ENCODE results near the gene ZNF438. TPM values are rescaled to one million over a fixed set of nuclear protein-coding genes. Genes with fewer than 3 reads are reported as not detected.

The ZNF438 gene
- total and polyA plus RNA-seq, 2 of the 8 experiments (the other 6 are each of a cell fraction or from before 2014, with no cell fraction given): 0.95 to 1.7 TPM

DNA sequence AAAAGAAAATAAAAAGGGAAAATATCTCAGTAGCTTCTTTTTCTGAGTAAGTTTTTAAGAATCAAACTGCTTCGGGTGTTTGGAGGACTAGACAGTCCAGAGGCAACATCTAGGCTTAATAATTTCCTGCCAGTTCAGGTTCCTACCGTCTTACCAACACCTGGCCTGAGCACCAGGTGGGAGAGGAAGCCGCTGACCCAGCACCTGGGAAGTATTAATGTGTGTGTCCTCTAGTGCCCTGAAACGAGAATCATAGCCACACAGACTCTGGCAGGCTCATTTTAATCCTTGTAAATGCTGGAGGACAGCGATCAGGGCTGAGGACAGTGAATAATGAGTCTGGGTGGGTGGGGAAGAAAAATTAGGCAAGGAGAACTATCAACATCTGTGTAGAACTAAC lies 137.4 kb downstream of the ZNF438 start:
- H3K14ac ChIP-seq (ENCODE audit: insufficient read length): no peak overlapping the region
- H4K20me1 ChIP-seq (replicated peaks in 1 of 2; ENCODE audit: control insufficient read depth in 1 of 2, insufficient read depth in 2 of 2, low read length in 2 of 2): no peaks in the 10 kb centered on the region
- 87% methylated on average over 5 of the region's 5 CpGs; no CpG with 5 or more reads in 1 of the 2 experiments for WGBS, 2 experiments (ENCODE audit: extremely low coverage in 1 of 2, insufficient coverage in 1 of 2, insufficient read length in 1 of 2, insufficient replicate concordance in 2 of 2, low coverage in 1 of 2, low lambda C conversion rate in 2 of 2, missing lambda C conversion rate in 1 of 2)
- no peak overlapping the region for H3K4ac ChIP-seq (replicated peaks; ENCODE audit: insufficient read length, low read depth, low read length)
- H2AFZ ChIP-seq (ENCODE audit: low read length): no peak overlapping the region
- no peak overlapping the region for H2BK15ac ChIP-seq (ENCODE audit: low read length)
- H3K36me3 ChIP-seq (ENCODE audit: control insufficient read depth in 2 of 4, insufficient read depth in 4 of 4, low read length in 3 of 4): no peaks in the 10 kb centered on the region
- H3K23ac ChIP-seq (ENCODE audit: insufficient read length): no peak overlapping the region
- H2BK120ac ChIP-seq (replicated peaks; ENCODE audit: low read depth, low read length): no peak overlapping the region
- no peak for FAIRE-seq
- no peak for DNase-seq (ENCODE audit: low read depth in 1 of 2, low spot score in 2 of 2)
- no peak overlapping the region for H3K56ac ChIP-seq (replicated peaks; ENCODE audit: insufficient read length, low read depth, low read length)
- no peak overlapping the region for H3K4me2 ChIP-seq (ENCODE audit: insufficient read depth in 1 of 2, low read depth in 2 of 2, low read length in 2 of 2)
- no peaks in the 10 kb centered on the region for H3K79me2 ChIP-seq (ENCODE audit: control insufficient read depth in 1 of 2, insufficient read depth in 2 of 2, low read length in 2 of 2)
- H3K18ac ChIP-seq (ENCODE audit: extremely low read depth, low read length): no peak overlapping the region; the same call in 1 of the 2 replicates
- no peak overlapping the region for H3K4me3 ChIP-seq (ENCODE audit: extremely low read depth in 1 of 4, insufficient read depth in 2 of 4, low read depth in 3 of 4, low read length in 4 of 4)
- ChIA-PET POLR2A (ENCODE audit: partially characterized antibody) (no interaction called here), CTCF (ENCODE audit: partially characterized antibody) (interaction anchor here (1.1 kb wide), 1 partner anchor 224 kb away, joined by 3 read pairs; no protein-coding TSS in a partner anchor)
- H3K23me2 ChIP-seq (ENCODE audit: low read depth, low read length): no peaks in the 10 kb centered on the region
- no peaks in the 10 kb centered on the region for H3K79me1 ChIP-seq (ENCODE audit: low read depth, low read length)
- no peak overlapping the region; the same call in 1 of the 2 replicates for H2BK20ac ChIP-seq (ENCODE audit: low read length)
- no peak overlapping the region for H2BK5ac ChIP-seq (ENCODE audit: low read depth, low read length)
- H3K27me3 ChIP-seq (replicated peaks in 1 of 4; ENCODE audit: control insufficient read depth in 3 of 4, extremely low read depth in 1 of 4, insufficient read depth in 3 of 4, low read length in 3 of 4): no peaks in the 10 kb centered on the region
- no peak overlapping the region for H3K9ac ChIP-seq (replicated peaks in 1 of 4; ENCODE audit: extremely low read depth in 1 of 4, low read depth in 3 of 4, low read length in 3 of 4)
- H3K4me1 ChIP-seq (replicated peaks in 1 of 4; ENCODE audit: control insufficient read depth in 3 of 4, insufficient read depth in 4 of 4, low read length in 3 of 4): no peaks in the 10 kb centered on the region
- no peak overlapping the region for H4K5ac ChIP-seq (ENCODE audit: insufficient read length, low read depth, low read length)
- no peak overlapping the region for H2AK5ac ChIP-seq (ENCODE audit: low read depth, low read length)
- no peak overlapping the region for H4K91ac ChIP-seq (replicated peaks; ENCODE audit: insufficient read length, low read length)
- H4K8ac ChIP-seq (ENCODE audit: extremely low read depth, insufficient read depth, low read length): no peak overlapping the region
- H2BK12ac ChIP-seq (ENCODE audit: low read depth, low read length): no peak overlapping the region
- no peaks in the 10 kb centered on the region for H3K9me3 ChIP-seq (ENCODE audit: insufficient read depth in 2 of 2, low read depth in 1 of 2, low read length in 1 of 2)
- no peak overlapping the region for H3K27ac ChIP-seq (ENCODE audit: low read depth, low read length)
- TF ChIP-seq, protein P1, sequence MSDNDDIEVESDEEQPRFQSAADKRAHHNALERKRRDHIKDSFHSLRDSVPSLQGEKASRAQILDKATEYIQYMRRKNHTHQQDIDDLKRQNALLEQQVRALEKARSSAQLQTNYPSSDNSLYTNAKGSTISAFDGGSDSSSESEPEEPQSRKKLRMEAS (IDR thresholded peaks at IDR 0.05): no peak
- TF ChIP-seq CBX8 (IDR thresholded peaks at IDR 0.05; ENCODE audit: borderline replicate concordance, low read depth, low read length) (no peak), NANOG (IDR thresholded peaks at IDR 0.05; ENCODE audit: insufficient read depth, low read depth, low read length, poor library complexity, severe bottlenecking) (no peak), FOSL1 (IDR thresholded peaks at IDR 0.05; ENCODE audit: insufficient read depth, low read depth, low read length) (no peak), MAFK (IDR thresholded peaks at IDR 0.05; ENCODE audit: low read depth, low read length) (no peak), EZH2 (IDR thresholded peaks at IDR 0.05; ENCODE audit: low read depth, low read length, severe bottlenecking) (no peak), TCF12 (IDR thresholded peaks at IDR 0.05; ENCODE audit: low read depth, low read length) (no peak), SP2 (IDR thresholded peaks at IDR 0.05; ENCODE audit: low read length) (no peak), YY1 (IDR thresholded peaks at IDR 0.05; ENCODE audit: low read depth, low read length) (no peak)
- TF ChIP-seq, protein P2, sequence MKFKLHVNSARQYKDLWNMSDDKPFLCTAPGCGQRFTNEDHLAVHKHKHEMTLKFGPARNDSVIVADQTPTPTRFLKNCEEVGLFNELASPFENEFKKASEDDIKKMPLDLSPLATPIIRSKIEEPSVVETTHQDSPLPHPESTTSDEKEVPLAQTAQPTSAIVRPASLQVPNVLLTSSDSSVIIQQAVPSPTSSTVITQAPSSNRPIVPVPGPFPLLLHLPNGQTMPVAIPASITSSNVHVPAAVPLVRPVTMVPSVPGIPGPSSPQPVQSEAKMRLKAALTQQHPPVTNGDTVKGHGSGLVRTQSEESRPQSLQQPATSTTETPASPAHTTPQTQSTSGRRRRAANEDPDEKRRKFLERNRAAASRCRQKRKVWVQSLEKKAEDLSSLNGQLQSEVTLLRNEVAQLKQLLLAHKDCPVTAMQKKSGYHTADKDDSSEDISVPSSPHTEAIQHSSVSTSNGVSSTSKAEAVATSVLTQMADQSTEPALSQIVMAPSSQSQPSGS (IDR thresholded peaks at IDR 0.05; ENCODE audit: low read length): no peak
- TF ChIP-seq, protein P3, sequence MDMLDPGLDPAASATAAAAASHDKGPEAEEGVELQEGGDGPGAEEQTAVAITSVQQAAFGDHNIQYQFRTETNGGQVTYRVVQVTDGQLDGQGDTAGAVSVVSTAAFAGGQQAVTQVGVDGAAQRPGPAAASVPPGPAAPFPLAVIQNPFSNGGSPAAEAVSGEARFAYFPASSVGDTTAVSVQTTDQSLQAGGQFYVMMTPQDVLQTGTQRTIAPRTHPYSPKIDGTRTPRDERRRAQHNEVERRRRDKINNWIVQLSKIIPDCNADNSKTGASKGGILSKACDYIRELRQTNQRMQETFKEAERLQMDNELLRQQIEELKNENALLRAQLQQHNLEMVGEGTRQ (IDR thresholded peaks at IDR 0.05; ENCODE audit: low read length): no peak
